Measurements from ENCODE around the gene APOBEC3F.
A peak's percentile ranks its signal among the peaks of the same experiment; 100 is the strongest.

The APOBEC3F gene

DNA sequence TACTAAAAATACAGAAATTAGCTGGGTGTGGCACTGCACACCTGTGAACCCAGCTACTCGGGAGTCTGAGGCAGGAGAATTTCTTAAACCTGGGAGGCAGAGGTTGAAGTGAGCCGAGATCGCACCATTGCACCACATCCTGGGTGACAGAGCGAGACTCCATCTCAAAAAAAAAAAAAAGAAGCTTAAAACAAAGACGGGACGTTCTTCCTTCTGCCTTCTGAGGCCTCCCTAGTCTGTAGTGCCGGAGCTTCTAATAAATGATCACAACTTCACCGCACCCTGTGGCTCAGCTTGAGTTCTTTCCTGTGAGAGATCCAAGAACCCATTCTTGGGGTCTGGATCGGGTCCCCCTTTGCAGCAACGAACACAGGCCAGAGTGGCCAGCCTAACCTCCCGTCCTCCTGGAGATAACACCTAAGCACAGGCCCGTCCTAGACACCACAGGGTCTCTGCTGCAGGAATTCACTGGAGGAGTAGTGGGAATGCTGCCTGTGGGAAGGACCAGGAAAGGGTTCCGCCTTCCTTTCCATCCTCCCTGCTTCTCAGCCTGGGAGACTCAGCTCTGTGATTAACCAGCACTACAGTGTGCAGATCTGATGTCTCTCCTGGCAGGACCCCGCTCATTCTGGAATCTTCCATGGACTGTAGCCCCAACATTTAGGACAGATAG is 54.2 kb downstream of the APOBEC3F start:
- TF ChIP-seq, protein P1, sequence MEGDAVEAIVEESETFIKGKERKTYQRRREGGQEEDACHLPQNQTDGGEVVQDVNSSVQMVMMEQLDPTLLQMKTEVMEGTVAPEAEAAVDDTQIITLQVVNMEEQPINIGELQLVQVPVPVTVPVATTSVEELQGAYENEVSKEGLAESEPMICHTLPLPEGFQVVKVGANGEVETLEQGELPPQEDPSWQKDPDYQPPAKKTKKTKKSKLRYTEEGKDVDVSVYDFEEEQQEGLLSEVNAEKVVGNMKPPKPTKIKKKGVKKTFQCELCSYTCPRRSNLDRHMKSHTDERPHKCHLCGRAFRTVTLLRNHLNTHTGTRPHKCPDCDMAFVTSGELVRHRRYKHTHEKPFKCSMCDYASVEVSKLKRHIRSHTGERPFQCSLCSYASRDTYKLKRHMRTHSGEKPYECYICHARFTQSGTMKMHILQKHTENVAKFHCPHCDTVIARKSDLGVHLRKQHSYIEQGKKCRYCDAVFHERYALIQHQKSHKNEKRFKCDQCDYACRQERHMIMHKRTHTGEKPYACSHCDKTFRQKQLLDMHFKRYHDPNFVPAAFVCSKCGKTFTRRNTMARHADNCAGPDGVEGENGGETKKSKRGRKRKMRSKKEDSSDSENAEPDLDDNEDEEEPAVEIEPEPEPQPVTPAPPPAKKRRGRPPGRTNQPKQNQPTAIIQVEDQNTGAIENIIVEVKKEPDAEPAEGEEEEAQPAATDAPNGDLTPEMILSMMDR (IDR thresholded peaks at IDR 0.05; ENCODE audit: unreplicated experiment in 3 of 3), result no peak
- Mint-ChIP-seq H3K4me1 (peaks cover 5% of the 10 kb centered on the region), H3K36me3 (ENCODE audit: low read depth) (no peaks in the 10 kb centered on the region), H3K4me3 (no peak overlapping the region), H3K9me3 (no peaks in the 10 kb centered on the region), H3K27ac (no peak overlapping the region), H3K27me3 (ENCODE audit: low read depth) (peaks cover 11% of the 10 kb centered on the region)

DNA sequence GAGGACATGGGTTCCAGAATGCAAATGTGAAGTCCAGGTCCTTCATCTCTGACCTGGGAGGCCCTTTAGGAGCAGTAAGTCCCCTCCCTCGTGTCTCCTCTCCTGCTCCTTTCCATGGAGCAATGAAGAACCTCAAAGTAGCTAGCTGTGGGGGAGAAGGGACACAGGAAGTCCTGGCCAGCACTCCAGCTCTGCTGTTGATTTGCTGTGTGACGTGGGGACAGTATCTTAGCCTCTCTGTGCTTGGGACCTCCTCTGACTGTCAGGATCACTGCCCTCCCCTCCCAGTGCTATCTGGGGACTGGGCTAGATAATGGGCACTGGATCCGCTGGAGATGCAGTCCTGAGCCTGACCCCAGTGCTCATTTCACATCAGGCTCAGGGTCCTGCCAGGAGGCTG is 55.3 kb downstream of the APOBEC3F start:
- no peaks in the 10 kb centered on the region for H3K9me3 Mint-ChIP-seq
- H3K27me3 Mint-ChIP-seq (ENCODE audit: low read depth), result peaks cover 14% of the 10 kb centered on the region
- no peak overlapping the region for H3K4me3 Mint-ChIP-seq
- H3K36me3 Mint-ChIP-seq (ENCODE audit: low read depth), result no peaks in the 10 kb centered on the region
- H3K27ac Mint-ChIP-seq, result no peak overlapping the region
- peaks cover 12% of the 10 kb centered on the region for H3K4me1 Mint-ChIP-seq
- TF ChIP-seq, protein P1 (IDR thresholded peaks at IDR 0.05; ENCODE audit: unreplicated experiment in 3 of 3), result no peak

DNA sequence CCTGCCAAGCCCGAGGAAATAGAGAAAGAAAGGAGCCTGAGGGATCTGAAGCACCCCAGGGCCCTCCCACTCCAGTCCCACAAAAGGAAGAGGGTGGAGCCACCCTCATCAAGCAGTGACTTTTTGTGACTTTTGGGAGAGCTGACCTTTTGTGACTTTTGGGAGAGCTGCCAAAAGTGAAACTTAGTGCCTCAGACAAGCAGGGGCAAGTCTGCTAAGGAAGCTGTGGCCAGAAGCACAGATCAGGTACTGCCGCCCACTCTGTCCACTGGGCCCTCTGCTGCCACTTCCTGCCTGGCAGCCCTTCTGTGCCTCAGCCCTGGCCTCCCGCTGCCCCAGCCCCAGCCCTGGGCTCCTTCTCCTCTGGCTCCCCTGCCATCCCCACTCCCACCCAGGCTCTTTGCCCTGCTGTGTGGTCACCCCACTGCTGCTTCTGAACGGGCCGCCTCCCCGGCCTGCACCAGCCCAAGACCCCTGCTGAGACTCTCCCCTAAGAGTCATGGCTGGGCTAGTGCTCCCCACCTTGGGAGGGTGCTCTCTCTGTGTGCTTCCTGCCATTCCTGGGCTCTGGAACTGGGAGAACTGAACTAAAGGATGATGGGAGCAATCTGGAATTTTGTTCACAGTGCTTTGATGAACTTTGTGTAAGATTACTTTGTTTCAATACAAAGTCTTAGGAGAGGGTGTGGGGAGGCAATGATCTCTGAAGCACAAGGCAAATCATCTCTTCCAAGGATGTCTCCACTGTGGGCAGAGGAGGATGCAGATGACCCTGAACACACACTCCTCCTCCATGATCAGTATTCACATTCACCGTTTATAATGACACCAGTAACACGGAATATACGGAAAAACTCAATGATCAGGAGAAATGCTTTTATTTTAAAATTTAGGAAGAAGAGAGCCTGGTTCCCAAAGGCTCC is 56.7 kb downstream of the APOBEC3F start, which contains the start of gene APOBEC3H:
APOBEC3H (plus strand) TSS at position 147 of the 923 bp plus-strand sequence. CDS start 3,035 bp downstream, outside the sequence.
- H3K27me3 Mint-ChIP-seq (ENCODE audit: low read depth), result peaks cover 8% of the 10 kb centered on the region
- TF ChIP-seq, protein P1 (IDR thresholded peaks at IDR 0.05; ENCODE audit: unreplicated experiment in 3 of 3), result no peak
- no peak within 1 kb of the TSS for H3K4me3 Mint-ChIP-seq
- H3K9me3 Mint-ChIP-seq, result no peaks in the 10 kb centered on the region
- H3K4me1 Mint-ChIP-seq, result peaks cover 12% of the 10 kb centered on the region
- peak within 1 kb of the TSS; percentile 62 to 82 (median 76) for H3K27ac Mint-ChIP-seq
- H3K36me3 Mint-ChIP-seq (ENCODE audit: low read depth), result no peaks in the 10 kb centered on the region

GRCh38 chr22:39098026-39098425 is 57.4 kb downstream of the APOBEC3F start:
- H3K36me3 Mint-ChIP-seq (ENCODE audit: low read depth), result no peaks in the 10 kb centered on the region
- H3K9me3 Mint-ChIP-seq, result no peaks in the 10 kb centered on the region
- H3K4me3 Mint-ChIP-seq, result no peak overlapping the region
- H3K4me1 Mint-ChIP-seq, result peaks cover 12% of the 10 kb centered on the region
- H3K27ac Mint-ChIP-seq, result peak overlapping the region in 2 of 3 experiments; percentile 62 to 76
- peaks cover 8% of the 10 kb centered on the region for H3K27me3 Mint-ChIP-seq (ENCODE audit: low read depth)
- TF ChIP-seq, protein P1 (IDR thresholded peaks at IDR 0.05; ENCODE audit: unreplicated experiment in 3 of 3), result no peak

DNA sequence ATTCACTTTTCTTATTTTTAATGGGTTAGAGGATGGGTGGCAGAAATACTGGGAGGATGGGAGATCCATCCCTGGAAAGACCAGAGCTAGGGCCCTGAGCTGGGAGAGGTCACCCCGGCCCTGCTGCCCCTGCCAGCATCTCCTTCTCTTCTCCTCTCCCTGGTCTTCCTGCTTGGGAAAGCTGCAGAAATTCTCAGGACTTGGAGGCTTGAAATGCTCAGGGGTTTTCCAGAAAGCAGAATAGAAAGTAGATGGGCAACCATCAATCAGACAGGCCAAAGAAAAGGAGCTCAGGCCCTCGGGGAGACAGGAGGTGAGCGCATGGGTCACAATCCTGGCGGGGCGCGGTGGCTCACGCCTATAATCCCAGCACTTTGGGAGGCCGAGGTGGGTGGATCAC is 57.9 kb downstream of the APOBEC3F start:
- H3K9me3 Mint-ChIP-seq, result no peaks in the 10 kb centered on the region
- H3K36me3 Mint-ChIP-seq (ENCODE audit: low read depth), result no peaks in the 10 kb centered on the region
- H3K4me3 Mint-ChIP-seq, result no peak overlapping the region
- peaks cover 8% of the 10 kb centered on the region for H3K27me3 Mint-ChIP-seq (ENCODE audit: low read depth)
- peaks cover 12% of the 10 kb centered on the region for H3K4me1 Mint-ChIP-seq
- TF ChIP-seq, protein P1 (IDR thresholded peaks at IDR 0.05; ENCODE audit: unreplicated experiment in 3 of 3), result no peak
- no peak overlapping the region for H3K27ac Mint-ChIP-seq

Measured in nephron (organoid).